Activated T-helper 1 cell treated with Interleukin-2 at 50 U/mL for 16 hours (primary cell): ENCODE results near the gene LRIG1.
A peak's percentile ranks its signal among the peaks of the same experiment; 100 is the strongest.
"Not testable (repeated sequence)": the region's sequence is repeated elsewhere in the genome, so short reads cannot be mapped to it uniquely, and the experiment has no call there.

Experiments
- DNase-seq: peaks from one replicate; pipeline ENCODE4 v3.0.0-alpha.2; 2020; ENCODE audit warnings: low read depth

LRIG1 gene

GRCh38 chr3:66421893-66422292, 78.9 kb downstream of the LRIG1 start:
- DNase-seq: not testable (repeated sequence)

- not testable (repeated sequence) for DNase-seq
These were observed 79.7 kb downstream of the LRIG1 start for GRCh38 chr3:66421144-66421543.

GRCh38 chr3:66419036-66419435, 81.8 kb downstream of the LRIG1 start:
- no peak for DNase-seq

GRCh38 chr3:66418475-66418931, 82.3 kb downstream of the LRIG1 start:
- no peak for DNase-seq

- DNase-seq: no peak
These were observed 84.1 kb downstream of the LRIG1 start for GRCh38 chr3:66416556-66417304.

- no peak for DNase-seq
These were observed 84.9 kb downstream of the LRIG1 start for GRCh38 chr3:66415867-66416428.

GRCh38 chr3:66414846-66415245, 86.0 kb downstream of the LRIG1 start:
- DNase-seq: no peak

GRCh38 chr3:66413151-66413751, 87.6 kb downstream of the LRIG1 start:
- no peak for DNase-seq

GRCh38 chr3:66411961-66412887, 88.6 kb downstream of the LRIG1 start:
- DNase-seq: no peak

- DNase-seq: no peak
These were observed 89.3 kb downstream of the LRIG1 start for GRCh38 chr3:66411474-66411873.

GRCh38 chr3:66410976-66411375, 89.8 kb downstream of the LRIG1 start:
- no peak for DNase-seq

- DNase-seq: no peak
These were observed 90.8 kb downstream of the LRIG1 start for GRCh38 chr3:66409771-66410754.

- peak; percentile 50 for DNase-seq
These were observed 93.1 kb downstream of the LRIG1 start for GRCh38 chr3:66407611-66408218.

- no peak for DNase-seq
These were observed 93.8 kb downstream of the LRIG1 start for GRCh38 chr3:66406831-66407610.

GRCh38 chr3:66406163-66406562, 94.7 kb downstream of the LRIG1 start:
- DNase-seq: no peak

- no peak for DNase-seq
These were observed 95.1 kb downstream of the LRIG1 start for GRCh38 chr3:66405701-66406091.

GRCh38 chr3:66404903-66405700, 95.7 kb downstream of the LRIG1 start:
- no peak for DNase-seq

GRCh38 chr3:66404197-66404596, 96.6 kb downstream of the LRIG1 start:
- DNase-seq: no peak
